Measurements from ENCODE around the gene ARL16. TPM values are rescaled to one million over a fixed set of nuclear protein-coding genes. Genes with fewer than 3 reads are reported as not detected.
A peak's percentile ranks its signal among the peaks of the same experiment; 100 is the strongest.

Gene ARL16
- total RNA-seq, 1 experiment from 2014 or later: 46.7 TPM

DNA sequence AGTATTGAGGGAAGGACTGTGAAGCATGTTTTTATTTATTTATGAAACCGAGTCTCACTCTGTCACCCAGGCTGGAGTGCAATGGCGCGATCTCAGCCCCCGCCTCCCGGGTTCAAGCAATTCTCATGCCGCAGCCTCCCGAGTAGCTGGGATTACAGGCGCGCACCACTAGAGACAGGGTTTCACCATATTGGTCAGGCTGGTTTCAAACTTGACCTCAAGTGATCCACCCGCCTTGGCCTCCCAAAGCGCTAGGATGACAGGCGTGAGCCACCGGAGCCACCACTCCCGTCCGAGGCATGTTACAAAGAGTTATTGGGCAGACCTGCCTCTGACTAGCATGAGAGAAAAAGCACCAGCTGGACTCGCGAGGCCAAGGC is 22.6 kb upstream of the ARL16 start:
- ATAC-seq (no peak), DNase-seq (ENCODE audit: low spot score) (no peak)
- Mint-ChIP-seq H3K36me3 (peaks cover 30% of the 10 kb centered on the region), H3K4me1 (peaks cover 29% of the 10 kb centered on the region), H3K27me3 (ENCODE audit: low read depth) (no peaks in the 10 kb centered on the region), H3K9me3 (no peaks in the 10 kb centered on the region), H3K27ac (peak overlapping the region; percentile 65; the same call in 1 of the 2 replicates), H3K4me3 (peak overlapping the region; percentile 22; the same call in 1 of the 2 replicates)
- ChIA-PET POLR2A (no interaction called here), CTCF (interaction anchor here (1.5 kb wide), 1 partner anchor 31 kb away, joined by 4 read pairs; no protein-coding TSS in a partner anchor)
- TF ChIP-seq CBFB (CRISPR knock-in tag; IDR thresholded peaks at IDR 0.05; ENCODE audit: low read depth): no peak
- TF ChIP-seq, protein P1, sequence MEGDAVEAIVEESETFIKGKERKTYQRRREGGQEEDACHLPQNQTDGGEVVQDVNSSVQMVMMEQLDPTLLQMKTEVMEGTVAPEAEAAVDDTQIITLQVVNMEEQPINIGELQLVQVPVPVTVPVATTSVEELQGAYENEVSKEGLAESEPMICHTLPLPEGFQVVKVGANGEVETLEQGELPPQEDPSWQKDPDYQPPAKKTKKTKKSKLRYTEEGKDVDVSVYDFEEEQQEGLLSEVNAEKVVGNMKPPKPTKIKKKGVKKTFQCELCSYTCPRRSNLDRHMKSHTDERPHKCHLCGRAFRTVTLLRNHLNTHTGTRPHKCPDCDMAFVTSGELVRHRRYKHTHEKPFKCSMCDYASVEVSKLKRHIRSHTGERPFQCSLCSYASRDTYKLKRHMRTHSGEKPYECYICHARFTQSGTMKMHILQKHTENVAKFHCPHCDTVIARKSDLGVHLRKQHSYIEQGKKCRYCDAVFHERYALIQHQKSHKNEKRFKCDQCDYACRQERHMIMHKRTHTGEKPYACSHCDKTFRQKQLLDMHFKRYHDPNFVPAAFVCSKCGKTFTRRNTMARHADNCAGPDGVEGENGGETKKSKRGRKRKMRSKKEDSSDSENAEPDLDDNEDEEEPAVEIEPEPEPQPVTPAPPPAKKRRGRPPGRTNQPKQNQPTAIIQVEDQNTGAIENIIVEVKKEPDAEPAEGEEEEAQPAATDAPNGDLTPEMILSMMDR (IDR thresholded peaks at IDR 0.05): no peak
- TF ChIP-seq, protein P2, sequence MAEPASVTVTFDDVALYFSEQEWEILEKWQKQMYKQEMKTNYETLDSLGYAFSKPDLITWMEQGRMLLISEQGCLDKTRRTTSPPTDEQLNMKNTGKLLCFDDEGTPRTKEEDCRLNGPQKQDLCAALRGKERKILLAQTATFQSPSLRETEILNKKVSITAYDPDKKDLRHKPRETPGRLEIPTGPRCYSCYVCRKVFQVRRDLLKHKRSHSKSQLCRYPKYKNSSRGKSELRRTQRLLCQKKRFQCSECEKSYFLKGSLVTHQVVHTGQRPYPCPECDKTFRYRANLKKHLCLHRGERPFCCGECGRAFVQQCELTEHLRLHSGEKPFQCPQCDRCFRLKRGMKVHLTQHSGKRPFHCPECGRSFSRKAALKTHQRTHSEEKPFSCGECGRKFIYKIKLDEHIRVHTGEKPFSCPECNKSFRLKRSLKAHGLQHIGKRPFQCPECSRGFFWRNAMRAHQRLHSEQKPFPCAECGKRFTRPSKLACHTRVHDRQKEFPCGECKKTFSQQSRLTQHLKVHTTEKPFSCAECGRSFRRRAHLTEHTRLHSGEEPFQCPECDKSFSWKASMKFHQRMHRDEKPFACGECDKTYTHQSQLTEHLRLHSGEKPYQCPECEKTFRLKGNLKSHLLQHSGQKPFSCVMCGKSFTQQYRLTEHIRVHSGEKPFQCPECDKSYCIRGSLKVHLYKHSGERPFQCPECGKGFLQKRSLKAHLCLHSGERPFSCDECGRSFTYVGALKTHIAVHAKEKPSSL (CRISPR knock-in tag; conservative IDR thresholded peaks at IDR 0.05): no peak
- TF ChIP-seq, protein P3, sequence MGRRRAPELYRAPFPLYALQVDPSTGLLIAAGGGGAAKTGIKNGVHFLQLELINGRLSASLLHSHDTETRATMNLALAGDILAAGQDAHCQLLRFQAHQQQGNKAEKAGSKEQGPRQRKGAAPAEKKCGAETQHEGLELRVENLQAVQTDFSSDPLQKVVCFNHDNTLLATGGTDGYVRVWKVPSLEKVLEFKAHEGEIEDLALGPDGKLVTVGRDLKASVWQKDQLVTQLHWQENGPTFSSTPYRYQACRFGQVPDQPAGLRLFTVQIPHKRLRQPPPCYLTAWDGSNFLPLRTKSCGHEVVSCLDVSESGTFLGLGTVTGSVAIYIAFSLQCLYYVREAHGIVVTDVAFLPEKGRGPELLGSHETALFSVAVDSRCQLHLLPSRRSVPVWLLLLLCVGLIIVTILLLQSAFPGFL (CRISPR knock-in tag; IDR thresholded peaks at IDR 0.05; ENCODE audit: borderline replicate concordance): no peak
- TF ChIP-seq GRHL2 (CRISPR knock-in tag; IDR thresholded peaks at IDR 0.05; ENCODE audit: insufficient replicate concordance, severe bottlenecking): no peak
- no peak for TF ChIP-seq ESRRA (CRISPR knock-in tag; IDR thresholded peaks at IDR 0.05; ENCODE audit: borderline replicate concordance)
- TF ChIP-seq, protein P4, sequence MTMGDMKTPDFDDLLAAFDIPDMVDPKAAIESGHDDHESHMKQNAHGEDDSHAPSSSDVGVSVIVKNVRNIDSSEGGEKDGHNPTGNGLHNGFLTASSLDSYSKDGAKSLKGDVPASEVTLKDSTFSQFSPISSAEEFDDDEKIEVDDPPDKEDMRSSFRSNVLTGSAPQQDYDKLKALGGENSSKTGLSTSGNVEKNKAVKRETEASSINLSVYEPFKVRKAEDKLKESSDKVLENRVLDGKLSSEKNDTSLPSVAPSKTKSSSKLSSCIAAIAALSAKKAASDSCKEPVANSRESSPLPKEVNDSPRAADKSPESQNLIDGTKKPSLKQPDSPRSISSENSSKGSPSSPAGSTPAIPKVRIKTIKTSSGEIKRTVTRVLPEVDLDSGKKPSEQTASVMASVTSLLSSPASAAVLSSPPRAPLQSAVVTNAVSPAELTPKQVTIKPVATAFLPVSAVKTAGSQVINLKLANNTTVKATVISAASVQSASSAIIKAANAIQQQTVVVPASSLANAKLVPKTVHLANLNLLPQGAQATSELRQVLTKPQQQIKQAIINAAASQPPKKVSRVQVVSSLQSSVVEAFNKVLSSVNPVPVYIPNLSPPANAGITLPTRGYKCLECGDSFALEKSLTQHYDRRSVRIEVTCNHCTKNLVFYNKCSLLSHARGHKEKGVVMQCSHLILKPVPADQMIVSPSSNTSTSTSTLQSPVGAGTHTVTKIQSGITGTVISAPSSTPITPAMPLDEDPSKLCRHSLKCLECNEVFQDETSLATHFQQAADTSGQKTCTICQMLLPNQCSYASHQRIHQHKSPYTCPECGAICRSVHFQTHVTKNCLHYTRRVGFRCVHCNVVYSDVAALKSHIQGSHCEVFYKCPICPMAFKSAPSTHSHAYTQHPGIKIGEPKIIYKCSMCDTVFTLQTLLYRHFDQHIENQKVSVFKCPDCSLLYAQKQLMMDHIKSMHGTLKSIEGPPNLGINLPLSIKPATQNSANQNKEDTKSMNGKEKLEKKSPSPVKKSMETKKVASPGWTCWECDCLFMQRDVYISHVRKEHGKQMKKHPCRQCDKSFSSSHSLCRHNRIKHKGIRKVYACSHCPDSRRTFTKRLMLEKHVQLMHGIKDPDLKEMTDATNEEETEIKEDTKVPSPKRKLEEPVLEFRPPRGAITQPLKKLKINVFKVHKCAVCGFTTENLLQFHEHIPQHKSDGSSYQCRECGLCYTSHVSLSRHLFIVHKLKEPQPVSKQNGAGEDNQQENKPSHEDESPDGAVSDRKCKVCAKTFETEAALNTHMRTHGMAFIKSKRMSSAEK (CRISPR knock-in tag; IDR thresholded peaks at IDR 0.05; ENCODE audit: borderline replicate concordance): no peak

DNA sequence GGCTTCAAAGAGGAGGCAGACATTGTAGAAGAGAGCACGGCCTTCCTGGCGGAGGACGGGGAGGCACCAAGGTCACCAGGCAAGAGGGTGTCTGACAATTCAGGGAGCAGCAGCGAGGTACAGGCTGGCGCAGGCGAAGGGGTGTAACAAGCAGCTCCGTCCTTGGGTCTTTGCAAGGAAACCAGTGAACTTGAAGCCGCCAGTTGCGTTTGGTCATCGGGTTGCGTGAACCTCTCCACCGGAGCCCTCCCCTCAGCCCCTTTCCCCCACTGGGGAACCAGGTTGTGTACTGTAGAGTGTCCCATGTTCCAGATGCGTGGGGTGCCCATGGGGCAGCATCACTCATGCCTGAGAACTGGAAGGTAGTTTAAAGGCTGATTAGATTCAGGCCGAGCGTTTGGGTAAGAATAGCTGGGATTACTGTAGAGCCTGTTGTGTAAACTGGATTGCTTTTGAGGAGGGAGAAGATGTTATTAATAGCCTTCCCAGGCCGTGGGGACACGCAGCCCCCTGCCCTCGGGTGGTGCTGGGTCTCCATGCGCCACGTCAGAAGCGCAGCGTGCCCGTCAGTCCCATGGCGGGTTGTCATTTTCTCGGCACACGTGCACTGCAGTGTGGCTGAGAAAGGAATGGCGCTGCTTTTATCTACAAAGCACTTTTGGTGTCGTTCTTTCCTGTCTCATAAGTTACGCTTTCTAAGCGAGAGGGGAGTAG is 22.1 kb upstream of the ARL16 start:
- no peaks in the 10 kb centered on the region for H3K9me3 Mint-ChIP-seq
- POLR2A ChIA-PET: no interaction called here
- DNase-seq (ENCODE audit: low spot score) (no peak), ATAC-seq (no peak)
- H3K4me1 Mint-ChIP-seq: peaks cover 28% of the 10 kb centered on the region
- H3K4me3 Mint-ChIP-seq: peak overlapping the region; percentile 45; the same call in 1 of the 2 replicates
- CTCF ChIA-PET: interaction anchor here (1.5 kb wide), 1 partner anchor 30 kb away, joined by 4 read pairs; no protein-coding TSS in a partner anchor
- peak overlapping the region; percentile 91 for H3K27ac Mint-ChIP-seq
- peaks cover 35% of the 10 kb centered on the region for H3K36me3 Mint-ChIP-seq
- no peaks in the 10 kb centered on the region for H3K27me3 Mint-ChIP-seq (ENCODE audit: low read depth)
- TF ChIP-seq, protein P5, sequence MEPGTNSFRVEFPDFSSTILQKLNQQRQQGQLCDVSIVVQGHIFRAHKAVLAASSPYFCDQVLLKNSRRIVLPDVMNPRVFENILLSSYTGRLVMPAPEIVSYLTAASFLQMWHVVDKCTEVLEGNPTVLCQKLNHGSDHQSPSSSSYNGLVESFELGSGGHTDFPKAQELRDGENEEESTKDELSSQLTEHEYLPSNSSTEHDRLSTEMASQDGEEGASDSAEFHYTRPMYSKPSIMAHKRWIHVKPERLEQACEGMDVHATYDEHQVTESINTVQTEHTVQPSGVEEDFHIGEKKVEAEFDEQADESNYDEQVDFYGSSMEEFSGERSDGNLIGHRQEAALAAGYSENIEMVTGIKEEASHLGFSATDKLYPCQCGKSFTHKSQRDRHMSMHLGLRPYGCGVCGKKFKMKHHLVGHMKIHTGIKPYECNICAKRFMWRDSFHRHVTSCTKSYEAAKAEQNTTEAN (CRISPR knock-in tag; IDR thresholded peaks at IDR 0.05): no peak
- TF ChIP-seq, protein P6, sequence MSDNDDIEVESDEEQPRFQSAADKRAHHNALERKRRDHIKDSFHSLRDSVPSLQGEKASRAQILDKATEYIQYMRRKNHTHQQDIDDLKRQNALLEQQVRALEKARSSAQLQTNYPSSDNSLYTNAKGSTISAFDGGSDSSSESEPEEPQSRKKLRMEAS (CRISPR knock-in tag; IDR thresholded peaks at IDR 0.05): no peak
- TF ChIP-seq NR3C1 (CRISPR knock-in tag; conservative IDR thresholded peaks at IDR 0.05; ENCODE audit: low read depth) (no peak), SOX15 (CRISPR knock-in tag; IDR thresholded peaks at IDR 0.05) (no peak), KAT7 (CRISPR knock-in tag; IDR thresholded peaks at IDR 0.05; ENCODE audit: borderline replicate concordance) (no peak), JUN (CRISPR knock-in tag; IDR thresholded peaks at IDR 0.05) (no peak)
- TF ChIP-seq, protein P7, sequence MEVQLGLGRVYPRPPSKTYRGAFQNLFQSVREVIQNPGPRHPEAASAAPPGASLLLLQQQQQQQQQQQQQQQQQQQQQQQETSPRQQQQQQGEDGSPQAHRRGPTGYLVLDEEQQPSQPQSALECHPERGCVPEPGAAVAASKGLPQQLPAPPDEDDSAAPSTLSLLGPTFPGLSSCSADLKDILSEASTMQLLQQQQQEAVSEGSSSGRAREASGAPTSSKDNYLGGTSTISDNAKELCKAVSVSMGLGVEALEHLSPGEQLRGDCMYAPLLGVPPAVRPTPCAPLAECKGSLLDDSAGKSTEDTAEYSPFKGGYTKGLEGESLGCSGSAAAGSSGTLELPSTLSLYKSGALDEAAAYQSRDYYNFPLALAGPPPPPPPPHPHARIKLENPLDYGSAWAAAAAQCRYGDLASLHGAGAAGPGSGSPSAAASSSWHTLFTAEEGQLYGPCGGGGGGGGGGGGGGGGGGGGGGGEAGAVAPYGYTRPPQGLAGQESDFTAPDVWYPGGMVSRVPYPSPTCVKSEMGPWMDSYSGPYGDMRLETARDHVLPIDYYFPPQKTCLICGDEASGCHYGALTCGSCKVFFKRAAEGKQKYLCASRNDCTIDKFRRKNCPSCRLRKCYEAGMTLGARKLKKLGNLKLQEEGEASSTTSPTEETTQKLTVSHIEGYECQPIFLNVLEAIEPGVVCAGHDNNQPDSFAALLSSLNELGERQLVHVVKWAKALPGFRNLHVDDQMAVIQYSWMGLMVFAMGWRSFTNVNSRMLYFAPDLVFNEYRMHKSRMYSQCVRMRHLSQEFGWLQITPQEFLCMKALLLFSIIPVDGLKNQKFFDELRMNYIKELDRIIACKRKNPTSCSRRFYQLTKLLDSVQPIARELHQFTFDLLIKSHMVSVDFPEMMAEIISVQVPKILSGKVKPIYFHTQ (CRISPR knock-in tag; IDR thresholded peaks at IDR 0.05): no peak
- TF ChIP-seq, protein P8, sequence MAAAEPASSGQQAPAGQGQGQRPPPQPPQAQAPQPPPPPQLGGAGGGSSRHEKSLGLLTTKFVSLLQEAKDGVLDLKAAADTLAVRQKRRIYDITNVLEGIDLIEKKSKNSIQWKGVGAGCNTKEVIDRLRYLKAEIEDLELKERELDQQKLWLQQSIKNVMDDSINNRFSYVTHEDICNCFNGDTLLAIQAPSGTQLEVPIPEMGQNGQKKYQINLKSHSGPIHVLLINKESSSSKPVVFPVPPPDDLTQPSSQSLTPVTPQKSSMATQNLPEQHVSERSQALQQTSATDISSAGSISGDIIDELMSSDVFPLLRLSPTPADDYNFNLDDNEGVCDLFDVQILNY (CRISPR knock-in tag; IDR thresholded peaks at IDR 0.05): no peak
- TF ChIP-seq, protein P9, sequence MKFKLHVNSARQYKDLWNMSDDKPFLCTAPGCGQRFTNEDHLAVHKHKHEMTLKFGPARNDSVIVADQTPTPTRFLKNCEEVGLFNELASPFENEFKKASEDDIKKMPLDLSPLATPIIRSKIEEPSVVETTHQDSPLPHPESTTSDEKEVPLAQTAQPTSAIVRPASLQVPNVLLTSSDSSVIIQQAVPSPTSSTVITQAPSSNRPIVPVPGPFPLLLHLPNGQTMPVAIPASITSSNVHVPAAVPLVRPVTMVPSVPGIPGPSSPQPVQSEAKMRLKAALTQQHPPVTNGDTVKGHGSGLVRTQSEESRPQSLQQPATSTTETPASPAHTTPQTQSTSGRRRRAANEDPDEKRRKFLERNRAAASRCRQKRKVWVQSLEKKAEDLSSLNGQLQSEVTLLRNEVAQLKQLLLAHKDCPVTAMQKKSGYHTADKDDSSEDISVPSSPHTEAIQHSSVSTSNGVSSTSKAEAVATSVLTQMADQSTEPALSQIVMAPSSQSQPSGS (CRISPR knock-in tag; IDR thresholded peaks at IDR 0.05; ENCODE audit: borderline replicate concordance, low read depth): no peak
